NCI-H146 treated with DMSO at 0.1 percent for 48 hours (cell line): ENCODE data around the gene KIDINS220.
A peak's percentile ranks its signal among the peaks of the same experiment; 100 is the strongest.

Experiments
- DNase-seq: peaks from one replicate; lab custom pipeline; 2025; ENCODE audit not compliant: unreplicated experiment; lab: John Stamatoyannopoulos, UW

KIDINS220 gene

DNA sequence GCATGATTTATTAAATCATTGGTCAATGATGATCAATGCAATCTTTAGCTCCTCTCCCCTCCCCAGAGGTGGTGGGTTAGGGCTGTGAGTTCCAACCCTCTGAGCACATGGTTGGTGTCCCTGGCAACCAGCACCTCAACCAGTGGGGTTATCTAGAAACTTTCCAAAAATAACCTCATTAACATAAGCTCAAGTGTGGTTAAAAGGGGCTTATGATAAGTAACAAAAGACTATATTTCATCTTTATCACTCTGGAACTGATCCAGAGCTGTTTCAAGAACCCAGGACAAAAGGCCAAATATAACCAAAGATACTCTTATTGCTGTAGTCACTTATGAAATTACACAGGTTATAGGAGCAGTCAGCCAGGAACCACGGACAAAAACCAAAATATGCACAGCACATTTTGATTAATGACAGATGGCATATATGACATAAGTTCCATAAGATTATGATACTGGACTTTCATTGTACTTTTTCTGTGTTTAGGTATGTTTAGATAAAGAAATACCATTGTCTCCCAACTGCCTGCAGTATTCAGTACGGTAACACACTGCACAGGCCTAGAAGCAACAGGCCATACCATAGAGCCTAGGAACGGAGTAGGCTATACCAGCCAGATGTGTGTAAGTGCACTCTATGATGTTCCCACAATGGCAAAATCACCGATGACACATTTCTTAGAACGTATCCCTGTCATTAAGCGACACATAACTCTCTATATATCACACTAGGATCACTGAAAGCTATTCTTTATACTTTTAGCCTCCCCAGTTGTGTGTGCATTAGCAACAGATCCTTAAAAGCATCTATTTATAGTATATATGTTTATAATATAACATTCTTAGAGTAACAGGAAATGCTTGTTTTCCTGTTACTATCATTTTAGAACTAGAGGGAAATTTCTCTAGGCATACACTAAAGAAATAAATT is 31.9 kb downstream of the KIDINS220 start:
- DNase-seq, result no peak

DNA sequence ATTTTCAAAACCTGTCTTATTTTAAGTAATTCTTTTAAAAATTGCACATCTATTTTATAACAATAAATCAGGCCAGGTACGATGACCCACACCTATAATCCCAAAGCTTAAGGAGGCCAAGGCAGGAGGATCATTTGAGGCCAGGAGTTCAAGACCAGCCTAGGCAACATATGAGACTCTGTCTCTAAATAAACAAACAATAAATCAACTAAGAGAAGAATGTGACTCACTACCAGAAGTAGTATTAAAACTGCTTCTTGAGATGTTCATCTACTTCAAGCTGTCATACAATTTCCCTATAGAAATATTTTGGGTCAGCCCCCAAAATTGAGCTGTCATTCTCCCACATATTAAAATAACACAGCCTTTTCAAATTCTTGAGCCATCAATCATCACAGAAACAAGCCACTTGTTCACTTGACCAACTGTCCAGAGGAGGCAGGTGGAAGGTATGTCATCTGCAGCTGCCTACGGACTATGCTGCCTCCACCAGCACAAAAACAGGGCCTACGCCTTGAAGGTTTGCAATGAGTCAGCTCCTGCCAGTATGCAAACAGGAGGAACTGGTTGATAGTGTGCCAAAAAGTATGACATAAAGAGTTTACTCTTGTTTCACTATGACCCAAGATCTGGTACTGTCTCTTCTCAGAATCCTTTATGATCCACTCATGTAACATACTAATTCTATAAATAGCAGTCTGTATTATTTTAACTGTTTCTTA is 33.6 kb downstream of the KIDINS220 start:
- DNase-seq, result peak; percentile 26

DNA sequence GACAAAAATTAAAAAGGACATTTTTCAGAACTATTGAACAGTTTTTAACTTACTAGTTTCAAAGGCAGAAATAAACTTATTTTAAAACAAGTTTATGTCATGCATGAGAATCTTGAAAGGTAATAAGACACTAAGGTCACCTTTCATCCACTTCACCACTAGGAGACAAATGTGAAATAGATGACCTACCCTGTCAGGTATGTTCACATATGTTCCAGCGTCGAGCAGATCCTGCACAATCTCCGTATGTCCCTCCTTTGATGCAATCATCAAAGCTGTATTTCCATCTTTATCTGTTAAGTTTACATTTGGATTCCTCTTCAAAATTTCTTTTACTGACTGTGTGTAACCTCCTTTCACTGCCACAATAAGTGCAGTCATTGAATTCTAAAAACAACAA is 34.7 kb downstream of the KIDINS220 start:
- no peak for DNase-seq

DNA sequence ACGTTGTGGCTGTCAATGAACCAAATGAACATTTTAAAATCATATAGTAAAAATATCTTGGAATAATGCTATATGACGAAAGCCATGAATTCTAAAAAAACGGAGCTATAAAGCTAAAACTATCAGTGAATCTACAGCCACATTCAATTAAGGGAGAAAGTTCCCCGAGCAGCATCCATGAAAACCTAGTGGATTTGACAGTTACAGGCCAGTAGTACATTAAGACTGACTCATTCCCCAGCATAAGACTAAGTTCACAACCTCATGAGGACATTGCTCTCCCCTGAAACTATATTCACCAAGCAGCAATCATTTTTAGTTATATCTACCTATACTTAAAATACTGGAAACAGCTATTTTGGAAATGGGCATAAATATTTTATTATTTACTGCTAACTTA is 36.6 kb downstream of the KIDINS220 start:
- DNase-seq, result no peak

DNA sequence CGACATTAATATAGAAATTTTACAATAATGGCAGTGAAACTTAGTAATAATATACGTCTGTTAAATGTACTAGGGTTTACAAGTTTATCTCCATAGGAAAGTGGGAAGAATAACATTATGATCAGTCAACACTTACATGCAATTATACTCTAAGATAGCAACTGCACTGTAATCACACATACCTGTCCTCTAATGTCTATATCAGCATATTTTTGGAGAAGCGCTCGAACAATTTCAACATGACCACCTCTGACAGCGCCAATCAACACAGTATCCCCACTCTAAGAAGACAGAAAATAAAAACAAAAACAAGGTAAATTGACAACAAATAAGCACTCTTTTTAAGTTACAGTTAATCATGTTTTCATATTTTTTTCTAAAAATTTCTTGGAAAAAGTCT is 37.2 kb downstream of the KIDINS220 start:
- DNase-seq, result no peak

DNA sequence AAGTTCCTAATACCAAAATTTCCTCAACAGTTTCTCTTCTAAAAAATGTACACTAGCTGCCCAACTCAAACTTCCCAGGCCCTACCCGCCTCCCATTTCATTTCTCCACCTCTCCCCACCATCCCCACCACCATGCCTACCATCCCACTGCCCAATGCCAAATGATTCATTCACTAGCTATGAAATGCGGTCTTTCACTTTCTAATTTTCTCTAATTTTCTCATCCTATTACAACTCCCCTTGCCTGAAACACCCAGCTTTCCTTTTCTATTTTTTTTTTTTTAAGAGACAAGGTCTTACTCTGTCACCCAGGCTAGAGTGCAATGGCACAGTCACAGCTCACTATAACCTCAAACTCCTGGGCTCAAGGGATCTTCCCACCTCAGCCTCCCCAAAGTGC is 38.4 kb downstream of the KIDINS220 start:
- no peak for DNase-seq

DNA sequence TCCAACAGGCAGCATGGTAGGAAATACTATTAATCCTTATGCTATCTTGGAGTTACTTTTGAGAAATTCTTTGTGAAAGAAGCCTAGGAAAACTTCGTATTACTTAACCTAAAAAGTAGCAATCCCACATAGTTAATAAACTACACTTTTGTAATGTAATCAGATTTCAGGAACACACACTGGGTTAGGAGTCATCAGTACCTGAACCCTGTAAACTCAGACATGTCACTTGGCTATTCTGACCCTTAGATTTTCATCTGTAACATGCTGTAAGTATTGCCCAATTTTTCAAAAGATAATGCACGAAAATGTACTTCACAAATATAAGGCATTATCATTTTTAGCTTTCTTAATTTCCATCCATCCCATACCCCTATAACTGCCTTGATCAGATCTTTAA is 39.0 kb downstream of the KIDINS220 start:
- no peak for DNase-seq

DNA sequence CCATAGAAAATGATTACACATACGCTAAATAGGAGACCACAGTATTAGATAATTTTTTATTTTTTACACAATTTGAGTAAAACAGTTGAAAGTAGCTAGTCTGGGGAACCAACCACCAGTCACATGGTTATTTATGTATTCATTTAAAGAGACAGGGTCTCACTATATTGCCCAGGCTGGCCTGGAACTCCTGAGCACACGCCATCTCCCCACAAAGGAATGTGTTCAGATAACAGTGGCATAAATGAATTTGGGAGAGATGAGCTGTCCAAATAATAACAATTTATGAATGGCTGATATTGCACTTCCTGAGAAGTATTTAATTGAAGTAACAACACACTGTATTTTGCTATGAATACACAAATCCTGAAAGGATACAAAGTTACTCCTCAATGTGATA is 39.7 kb downstream of the KIDINS220 start:
- DNase-seq, result no peak

DNA sequence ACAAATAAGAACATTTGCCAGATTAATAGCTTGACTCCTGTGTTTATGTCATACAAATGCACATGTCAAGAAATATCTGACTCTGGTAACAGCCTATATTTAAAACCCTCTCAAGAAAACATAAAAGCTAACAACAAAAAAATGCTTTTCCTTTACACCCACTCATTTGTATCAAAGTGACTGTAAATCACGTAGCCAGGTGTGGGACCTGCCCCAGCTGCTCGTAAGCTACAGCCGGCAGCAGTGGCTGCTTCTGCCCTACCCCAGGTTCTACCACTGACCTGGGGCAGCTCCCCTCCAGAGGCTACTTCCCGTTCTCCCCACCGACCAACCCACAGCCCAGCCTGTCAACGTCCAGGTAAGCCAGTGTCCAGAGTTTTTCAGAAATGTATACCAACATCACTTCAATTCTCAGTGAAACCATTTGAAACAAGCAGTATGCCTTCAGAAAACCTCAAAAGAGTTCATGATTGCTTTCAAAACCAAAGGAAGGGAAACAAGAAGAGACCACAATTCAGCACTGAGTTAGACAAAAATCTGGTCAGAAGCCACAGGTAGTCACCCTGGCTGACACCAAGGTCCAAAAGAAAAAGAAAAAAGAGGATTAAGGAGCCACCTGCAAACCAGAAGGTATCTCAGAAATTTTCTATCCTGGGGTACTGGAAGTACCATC is 40.4 kb downstream of the KIDINS220 start:
- no peak for DNase-seq

DNA sequence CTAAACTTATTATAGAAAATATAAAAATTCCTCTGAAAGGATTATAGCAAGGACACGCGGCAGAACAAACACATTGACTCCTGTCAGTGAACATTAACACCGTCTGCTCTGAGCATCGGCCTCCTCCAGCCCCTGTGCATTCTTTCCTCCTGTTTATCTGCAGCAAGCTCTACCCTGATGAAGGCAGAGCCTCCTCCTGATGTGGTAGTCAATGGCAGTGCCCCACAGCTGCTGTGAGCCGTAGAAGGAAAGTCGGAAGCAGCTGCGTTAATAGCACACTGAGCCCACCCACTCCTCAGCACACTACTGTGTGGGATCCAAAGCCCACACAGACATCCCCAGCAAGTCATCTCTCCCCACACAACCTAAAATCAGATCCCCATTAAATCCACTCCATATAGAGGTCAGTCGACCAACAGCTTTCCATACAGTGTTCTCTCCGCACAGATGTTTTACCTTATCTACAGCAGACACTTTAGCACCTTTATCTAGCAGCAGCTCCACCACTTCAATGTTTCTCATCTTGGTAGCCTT is 41.0 kb downstream of the KIDINS220 start:
- no peak for DNase-seq

DNA sequence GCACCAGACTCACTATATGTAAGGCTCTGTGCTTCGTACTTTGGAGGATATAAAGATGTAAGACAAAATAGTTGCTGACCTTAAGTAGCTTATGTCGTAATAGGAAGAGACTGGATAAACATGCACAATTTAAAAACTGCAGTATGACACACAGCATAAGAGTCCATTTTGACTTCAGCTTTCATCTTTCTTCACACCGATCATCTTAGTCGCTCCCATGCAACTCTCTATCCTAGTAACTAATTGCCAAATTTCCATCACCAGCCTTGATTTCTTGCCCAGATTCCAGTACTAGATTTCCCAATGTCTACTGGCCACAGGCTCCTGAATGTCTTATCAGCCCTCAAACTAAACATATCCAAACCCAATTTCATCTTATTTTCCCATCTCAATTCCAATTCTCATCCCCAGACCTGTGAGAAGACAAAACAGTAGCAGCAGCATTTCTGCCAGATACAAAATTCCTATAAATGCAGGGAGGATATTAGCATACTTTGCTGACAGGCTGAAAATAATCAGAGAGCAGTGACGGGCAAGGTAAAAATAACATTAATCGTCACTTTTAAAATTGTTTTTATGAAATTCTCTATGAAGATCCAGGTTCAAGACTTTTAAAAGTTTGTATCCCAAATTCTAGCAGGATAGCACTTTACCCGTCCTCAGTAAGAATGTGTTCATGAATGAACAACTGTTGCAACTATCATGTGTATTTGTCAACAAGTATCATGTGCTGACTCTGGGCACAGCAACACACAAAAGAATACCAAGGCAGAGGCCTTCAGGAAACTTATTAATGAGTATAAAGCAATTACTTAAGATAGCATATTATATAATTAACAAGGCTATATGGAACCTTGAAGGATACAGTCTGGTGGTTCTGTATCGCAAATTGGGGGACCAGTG is 42.2 kb downstream of the KIDINS220 start:
- DNase-seq, result no peak

DNA sequence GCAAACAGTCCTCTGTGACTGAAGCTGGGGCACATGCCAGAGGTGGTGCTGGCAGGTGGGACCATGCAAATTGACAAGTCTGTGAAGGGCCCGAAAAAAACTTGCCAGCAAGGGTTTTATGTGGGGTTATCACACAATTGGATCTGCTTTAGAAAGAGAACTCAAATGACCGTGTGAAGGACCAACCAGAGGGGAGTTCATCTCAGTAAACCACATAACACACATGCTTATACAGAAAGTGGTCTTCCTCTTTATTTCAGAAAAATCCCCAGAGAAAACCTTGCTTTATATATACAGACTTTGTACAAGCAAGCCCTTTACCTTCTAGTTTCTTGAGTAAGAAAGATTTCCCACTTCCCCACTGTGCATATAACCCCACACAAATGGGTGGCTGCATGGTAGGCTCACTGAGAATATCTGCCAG is 46.7 kb downstream of the KIDINS220 start:
- no peak for DNase-seq

DNA sequence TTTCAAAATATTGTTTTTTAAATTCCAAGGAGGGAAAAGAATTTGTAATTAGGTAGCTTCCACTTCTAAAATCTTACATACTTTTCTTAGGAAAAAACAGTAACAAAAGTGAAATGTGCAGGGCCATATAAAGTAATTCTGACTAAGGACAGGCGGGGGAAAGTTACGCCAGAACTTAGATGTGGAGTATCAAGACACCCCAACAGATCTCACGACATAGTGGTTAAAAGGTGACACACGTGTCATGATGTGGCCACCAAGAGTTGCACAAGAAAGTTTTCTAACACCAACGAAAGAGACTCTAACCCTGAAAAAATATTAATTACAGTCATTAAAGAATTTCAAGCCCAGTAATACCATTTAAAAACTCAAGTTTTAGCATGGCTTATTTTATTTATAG is 51.0 kb downstream of the KIDINS220 start:
- no peak for DNase-seq

DNA sequence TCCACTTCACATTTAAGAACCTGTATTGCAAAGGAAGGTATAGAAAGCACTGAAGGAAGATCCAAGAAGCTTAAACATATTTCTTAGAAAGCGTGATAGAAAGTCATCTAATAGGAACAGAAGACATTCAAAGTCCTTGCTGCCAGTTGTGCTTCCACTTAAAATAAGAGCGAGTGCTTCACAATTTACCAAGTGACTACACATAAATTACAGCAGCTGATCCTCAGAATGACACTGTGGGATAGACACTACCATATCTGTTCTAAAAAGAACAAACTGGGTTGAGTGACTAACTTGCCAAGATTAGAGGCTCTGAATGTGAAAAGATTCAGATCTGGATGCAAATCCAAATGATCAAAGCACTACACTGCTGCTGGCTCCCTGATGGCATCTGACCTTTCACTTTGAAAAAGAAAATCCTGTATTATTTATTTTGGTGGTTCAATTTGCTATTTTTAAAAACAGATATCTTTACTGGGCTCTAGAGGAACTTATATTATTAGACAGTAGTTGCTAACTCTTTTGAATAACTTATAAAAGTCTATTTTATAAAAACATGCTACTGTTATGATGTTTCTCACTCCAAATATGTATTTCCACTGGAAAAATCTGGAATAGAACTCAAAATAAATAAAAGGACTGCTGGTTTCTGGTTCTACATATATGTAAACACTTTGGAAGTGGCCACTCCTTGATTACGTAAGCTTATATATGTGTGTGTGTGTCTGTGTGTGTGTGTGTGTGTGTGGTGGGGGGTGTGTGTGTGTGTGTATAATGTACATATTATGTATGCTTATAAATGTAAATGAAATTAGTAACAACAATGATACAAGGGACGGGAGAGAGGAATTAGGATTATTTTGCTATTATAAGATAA is 57.4 kb downstream of the KIDINS220 start:
- DNase-seq, result no peak

DNA sequence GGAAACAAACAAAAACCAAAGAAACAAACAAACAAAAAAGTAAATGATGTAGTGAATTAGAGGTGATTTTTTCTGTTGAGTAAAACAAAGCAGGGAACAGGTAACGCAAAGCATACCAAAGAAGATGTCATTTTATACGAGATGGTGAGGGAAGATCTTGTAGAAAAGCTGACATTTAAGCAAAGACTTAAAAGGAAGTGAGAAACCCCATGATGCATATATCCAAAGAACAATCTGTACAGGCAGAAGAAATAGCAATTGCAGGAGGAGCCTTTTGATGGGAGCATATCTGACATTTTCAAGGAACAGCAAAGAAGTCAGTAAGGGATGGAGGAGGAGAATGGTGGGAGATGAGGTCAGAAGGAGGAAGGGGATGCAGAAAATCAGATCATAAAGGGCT is 63.0 kb downstream of the KIDINS220 start:
- no peak for DNase-seq

DNA sequence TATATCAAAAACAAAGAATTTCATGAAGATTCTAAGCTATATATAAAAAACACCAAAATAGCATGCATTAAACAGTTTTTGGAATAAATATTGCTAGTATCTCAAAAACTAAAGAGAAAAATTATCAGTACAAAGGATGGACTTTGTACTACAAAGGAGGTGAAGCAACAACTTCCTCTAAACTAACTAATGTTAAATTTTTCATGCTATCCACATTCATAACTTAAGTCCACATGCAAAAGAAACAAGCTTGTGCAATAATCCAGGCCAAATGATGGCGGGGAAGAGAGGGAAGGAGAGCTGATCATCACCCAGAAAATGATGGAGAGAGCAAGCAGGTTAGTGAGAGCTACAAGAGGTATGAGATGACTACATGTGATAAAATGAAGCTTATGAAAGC is 70.1 kb downstream of the KIDINS220 start:
- peak; percentile 80 for DNase-seq

DNA sequence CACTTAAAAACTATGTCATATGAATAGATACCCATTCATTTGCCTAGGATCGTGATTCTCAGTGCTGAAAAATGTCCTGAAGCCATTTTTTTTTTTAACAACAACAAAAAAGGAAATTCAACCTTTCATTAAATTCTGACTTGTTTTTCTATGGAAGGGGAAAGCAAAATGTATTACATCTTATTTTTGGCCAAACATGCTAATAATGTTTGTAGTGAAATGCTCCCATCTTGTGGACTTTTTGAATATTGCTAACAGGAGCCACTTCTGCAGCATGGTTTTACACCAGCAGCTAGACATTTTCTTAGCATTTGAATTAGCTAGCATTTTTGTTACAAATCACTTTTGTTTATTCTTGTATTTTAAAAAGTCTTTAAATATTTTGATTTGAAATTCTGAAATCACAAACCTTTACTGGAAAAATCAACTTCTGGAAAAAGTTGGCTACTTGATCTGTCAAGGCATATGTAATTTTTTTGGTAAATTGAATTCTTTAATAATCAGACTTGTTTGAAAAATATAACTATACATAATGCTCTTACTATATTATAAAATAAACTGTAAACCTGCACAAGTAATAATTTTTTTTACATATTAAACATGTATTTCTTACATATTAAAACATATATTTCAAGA is 75.8 kb downstream of the KIDINS220 start:
- peak; percentile 62 for DNase-seq

DNA sequence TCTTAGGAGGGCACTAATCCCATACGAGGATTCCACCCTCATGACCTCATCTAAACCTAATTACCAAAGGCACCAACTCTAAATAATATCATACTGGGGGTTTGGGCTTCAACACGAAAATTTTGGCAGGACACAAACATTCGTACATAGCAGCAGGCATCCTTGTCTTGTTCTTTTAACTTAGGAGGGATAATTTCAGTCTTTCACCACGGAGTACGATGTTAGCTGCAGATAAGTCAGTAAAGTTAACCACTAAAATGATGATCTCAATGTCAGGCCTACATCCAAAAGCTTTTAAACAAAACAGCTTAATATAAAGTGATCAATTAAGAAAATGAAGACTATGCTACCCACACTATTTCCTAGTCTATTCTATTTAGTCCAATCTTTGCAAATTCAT is 80.7 kb downstream of the KIDINS220 start:
- DNase-seq, result no peak

DNA sequence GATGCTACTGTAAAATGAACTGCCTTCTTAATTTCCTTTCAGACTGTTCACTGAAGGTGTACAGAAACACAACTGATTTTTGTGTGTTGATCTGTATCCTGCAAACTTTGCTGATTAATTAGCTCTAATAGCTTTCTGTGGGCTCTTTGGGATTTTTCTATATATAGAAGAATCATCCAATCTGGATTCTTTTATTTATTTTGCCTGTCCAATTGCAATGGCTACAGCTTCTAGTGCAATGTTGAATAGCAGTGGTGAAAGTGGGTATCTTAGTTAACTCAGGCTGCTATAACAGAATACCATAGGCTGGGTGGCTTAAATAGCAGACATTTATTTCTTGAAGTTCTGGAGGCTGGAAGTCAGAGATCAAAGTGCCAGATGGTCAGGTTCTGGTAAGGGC is 81.2 kb downstream of the KIDINS220 start:
- DNase-seq, result no peak
